Kidney glomerular epithelial cell (primary cell): ENCODE measurements around the gene FNDC3A.
A peak's percentile ranks its signal among the peaks of the same experiment; 100 is the strongest.
"Not testable (repeated sequence)": the region's sequence is repeated elsewhere in the genome, so short reads cannot be mapped to it uniquely, and the experiment has no call there.

Experiments
- DNase-seq: peaks from one replicate; lab custom pipeline; 2025; lab: John Stamatoyannopoulos, UW

Gene FNDC3A

DNA sequence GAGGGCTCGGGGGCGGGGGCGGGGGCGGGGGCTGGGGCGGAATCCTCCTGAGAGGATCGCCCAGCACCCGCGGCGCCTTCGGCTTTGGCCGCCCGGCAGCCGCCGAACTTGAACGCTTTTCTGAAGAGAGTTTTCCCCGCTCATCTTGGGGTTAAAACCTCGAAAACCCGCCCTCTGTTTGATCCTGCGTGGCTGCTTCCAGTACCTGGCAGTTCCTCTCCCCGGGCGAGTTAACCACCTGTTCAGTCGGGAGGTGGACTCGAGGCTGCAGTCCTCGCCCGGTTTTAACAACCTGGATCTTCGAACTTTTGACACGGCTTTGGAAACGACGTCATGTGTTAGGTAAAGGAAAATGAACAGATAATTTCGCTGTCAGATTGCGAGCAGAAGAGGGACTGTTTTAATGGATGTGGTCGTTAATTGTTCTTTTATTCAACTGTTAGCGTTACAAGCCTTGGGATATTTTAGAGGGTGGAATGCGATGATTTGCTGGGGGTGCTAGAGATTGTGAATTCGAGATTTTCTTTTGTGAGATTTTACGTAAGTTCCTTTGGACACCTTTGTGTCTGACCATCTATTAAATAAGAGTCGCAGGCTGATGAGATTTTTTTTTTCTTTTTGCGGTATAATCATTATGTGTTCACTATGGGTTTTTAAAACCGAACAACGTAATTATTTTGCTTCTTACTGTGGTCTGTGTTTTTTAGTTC lies 1.0 kb downstream of the FNDC3A start:
- DNase-seq, result peak; percentile 70

DNA sequence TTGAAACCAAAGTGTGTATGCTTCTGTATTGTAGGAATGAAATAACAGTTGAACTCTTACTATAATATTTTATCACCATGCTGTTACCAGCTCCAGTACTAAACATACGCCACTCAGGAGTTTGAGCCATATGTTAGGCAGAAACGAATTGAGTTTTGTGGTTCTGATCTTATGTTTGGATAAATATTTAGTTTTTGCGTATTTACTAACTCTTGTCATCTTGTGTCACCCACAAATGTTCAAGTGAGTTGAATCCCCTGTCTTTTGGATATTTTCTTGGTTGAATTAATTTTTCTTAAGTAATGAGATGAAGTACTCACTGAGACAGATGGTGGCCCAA lies 1.5 kb downstream of the FNDC3A start:
- peak; percentile 48 for DNase-seq

DNA sequence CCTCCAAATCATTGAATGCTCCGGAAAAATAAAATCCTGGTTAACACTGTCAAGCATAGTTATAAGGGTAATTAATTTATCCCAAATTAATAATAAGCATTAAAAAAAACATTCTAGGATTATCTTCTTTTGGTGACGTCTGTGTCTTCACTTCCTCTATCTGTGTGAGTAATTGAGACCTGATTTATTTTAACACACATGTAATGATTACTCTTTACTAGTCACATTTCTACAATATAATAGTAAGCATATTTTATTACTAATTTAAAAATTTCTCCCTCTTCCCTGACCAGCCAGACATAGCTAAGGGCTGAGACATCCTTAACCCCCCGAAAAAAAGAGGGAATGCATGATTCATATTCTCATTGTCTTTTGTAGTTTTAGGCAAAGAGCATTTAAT lies 2.3 kb downstream of the FNDC3A start:
- peak; percentile 28 for DNase-seq

DNA sequence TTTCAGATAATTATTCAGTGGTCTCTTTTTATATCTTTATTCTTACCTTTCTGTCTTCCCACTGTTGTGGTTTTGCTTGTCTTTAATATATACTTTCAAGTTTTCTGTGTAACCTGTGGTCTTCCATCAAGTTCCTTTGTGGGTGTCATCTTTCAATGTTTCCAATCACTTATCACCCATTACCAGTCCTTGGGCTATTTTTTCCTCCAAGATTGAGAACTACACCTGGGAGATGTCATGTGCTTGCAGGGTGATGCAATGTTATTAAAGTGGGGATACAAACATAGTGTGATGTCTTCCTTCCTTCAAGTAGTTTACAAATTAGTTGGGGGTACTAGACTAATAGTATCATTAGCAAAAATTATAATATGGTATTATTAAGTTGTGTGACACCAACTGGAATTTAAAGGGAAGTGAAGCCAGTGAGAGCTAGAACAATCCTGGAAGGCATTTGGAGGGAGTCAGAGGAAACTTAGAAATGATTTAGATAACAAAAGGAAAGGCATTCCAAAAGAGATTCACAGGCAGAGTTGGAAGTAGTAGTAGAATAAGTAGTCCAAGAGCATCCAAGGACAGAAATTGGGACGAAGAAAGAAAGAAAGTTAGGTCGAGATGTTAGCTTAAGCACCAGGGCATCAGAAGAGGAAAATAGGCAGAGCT lies 3.4 kb downstream of the FNDC3A start:
- no peak for DNase-seq

DNA sequence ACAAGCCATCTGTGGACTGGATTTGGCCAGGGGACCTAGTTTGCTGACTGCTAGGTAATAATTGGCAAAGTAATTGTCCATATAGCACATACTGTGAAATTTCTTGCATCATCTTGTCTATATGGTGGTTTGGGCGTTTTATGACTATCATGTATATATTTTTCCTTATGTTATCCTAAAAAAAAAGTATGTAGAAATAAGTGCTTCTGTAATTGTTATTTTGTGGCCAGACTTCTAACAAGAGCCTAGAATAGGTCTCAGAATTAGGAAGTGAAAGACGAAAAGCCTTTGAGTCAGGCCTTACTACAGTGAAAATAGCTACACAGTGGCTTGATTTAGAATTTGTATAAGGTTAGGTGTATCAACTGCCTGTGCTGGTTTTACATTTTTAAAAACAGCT lies 4.2 kb downstream of the FNDC3A start:
- DNase-seq, result no peak

GRCh38 chr13:48983331-48983730 lies 7.6 kb downstream of the FNDC3A start:
- DNase-seq, result no peak

GRCh38 chr13:48985756-48986155 lies 10.0 kb downstream of the FNDC3A start:
- no peak for DNase-seq

- no peak for DNase-seq
These were observed 15.2 kb downstream of the FNDC3A start for GRCh38 chr13:48990900-48991299.

GRCh38 chr13:48993150-48993549 lies 17.4 kb downstream of the FNDC3A start:
- DNase-seq, result no peak

GRCh38 chr13:48994706-48995105 lies 19.0 kb downstream of the FNDC3A start:
- no peak for DNase-seq

GRCh38 chr13:48998641-48999292 lies 23.1 kb downstream of the FNDC3A start:
- no peak for DNase-seq

GRCh38 chr13:49000247-49000646 lies 24.5 kb downstream of the FNDC3A start:
- DNase-seq, result no peak

DNA sequence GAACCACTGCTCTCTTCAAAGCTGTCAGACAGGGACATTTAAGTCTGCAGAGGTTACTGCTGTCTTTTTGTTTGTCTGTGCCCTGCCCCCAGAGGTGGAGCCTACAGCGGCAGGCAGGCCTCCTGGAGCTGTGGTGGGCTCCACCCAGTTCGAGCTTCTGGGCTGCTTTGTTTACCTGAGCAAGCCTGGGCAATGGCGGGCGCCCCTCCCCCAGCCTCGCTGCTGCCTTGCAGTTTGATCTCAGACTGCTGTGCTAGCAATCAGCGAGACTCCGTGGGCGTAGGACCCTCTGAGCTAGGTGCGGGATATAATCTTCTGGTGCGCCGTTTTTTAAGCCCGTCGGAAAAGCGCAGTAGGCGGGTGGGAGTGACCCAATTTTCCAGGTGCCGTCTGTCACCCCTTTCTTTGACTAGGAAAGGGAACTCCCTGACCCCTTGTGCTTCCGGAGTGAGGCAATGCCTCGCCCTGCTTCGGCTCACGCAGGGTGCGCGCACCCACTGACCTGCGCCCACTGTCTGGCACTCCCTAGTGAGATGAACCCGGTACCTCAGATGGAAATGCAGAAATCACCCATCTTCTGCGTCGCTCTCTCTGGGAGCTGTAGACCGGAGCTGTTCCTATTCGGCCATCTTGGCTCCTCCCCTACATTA lies 43.4 kb downstream of the FNDC3A start:
- not testable (repeated sequence) for DNase-seq

GRCh38 chr13:49020328-49020727 lies 44.6 kb downstream of the FNDC3A start:
- no peak for DNase-seq

GRCh38 chr13:49020940-49021553 lies 45.3 kb downstream of the FNDC3A start:
- no peak for DNase-seq

- DNase-seq, result peak; percentile 80
These were observed 46.2 kb downstream of the FNDC3A start for GRCh38 chr13:49021953-49022352.

GRCh38 chr13:49022472-49023144 lies 46.9 kb downstream of the FNDC3A start:
- peak; percentile 44 for DNase-seq

GRCh38 chr13:49023431-49023830 lies 47.7 kb downstream of the FNDC3A start:
- peak; percentile 81 for DNase-seq

DNA sequence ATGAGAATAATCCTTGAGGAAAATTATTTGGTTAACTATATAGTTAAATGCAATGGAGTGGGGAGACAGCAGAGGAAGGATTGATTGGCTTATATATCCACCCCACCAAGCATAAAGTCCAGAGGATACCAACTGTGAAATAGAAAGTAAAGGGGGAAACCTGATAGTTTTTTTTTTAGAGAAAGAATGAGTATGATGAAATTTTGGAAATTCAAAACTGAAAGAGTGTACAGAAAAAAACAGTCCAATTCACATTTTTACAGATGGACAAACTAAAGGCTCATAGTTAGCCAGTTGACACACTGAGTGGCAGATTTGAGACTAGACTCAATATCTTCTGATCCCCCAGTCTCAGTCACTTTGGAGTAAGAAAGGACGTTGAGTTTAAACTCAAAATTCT lies 51.1 kb downstream of the FNDC3A start:
- DNase-seq, result no peak

- DNase-seq, result no peak
These were observed 53.9 kb downstream of the FNDC3A start for GRCh38 chr13:49029570-49029969.

- DNase-seq, result no peak
These were observed 54.5 kb downstream of the FNDC3A start for GRCh38 chr13:49030213-49030612.

DNA sequence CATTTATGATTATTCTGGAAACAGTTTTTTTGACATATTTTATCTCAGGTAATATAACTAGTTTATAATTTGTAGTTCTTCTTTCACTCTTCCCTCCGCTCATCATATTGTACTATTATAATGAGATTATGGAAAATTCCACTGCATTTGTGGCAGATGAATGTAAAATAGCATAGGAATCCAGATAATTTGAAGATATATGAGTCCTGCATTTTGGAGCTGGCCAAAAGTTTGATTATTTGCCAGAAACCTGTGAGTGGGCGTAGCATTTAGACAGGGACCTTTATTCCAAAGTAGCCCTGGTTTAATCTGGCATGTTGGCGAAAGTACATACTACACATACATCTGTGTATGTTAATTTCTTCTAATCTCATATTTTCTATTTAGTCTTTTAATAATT lies 65.2 kb downstream of the FNDC3A start:
- no peak for DNase-seq
